Measurements from ENCODE around the gene MAD1L1.

DNA sequence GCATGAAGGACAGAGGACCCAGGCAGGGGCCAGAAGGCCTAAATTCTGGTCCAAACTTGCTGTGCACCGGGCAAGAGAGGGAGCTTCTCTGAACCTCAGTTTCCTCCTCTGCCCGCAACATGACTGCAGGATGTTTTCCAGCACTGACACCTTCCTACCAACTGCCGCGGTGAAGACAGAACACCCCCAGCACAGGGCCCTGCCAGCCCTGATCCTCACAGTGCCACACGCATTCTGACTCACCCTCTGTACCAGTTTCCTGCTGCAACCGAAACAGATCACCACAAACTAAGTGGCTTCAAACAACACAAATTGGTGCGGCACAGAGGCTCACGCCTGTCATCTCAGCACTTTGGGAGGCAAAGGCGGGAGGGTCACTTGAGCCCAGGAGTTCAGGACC, 18.1 kb downstream of the MAD1L1 start:
- TF ChIP-seq GATA2 (IDR thresholded peaks at IDR 0.05; ENCODE audit: low read depth, low read length) (no peak), GATA3 (IDR thresholded peaks at IDR 0.05; ENCODE audit: low read depth, low read length) (no peak)
